ENCODE data around the gene PPP2R2B.

DNA sequence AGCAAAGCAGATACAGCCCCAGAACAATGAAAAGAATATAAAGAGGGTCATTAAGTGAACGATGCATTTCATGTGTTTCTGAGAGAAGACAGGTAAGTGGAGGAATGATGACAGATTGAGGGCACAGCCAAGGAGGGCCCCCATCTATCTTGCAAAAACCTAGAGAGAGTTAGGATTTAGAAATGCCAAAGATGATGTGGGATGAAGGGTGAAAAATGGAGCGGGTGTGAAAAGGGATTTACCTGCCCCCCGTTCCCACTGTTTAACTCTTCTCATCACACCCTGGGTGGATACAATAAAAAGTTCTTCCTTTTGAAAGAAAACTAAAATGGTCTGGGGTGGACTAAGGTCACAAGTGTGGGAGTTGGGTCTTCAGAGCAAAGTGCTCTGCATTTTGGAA, 18.5 kb upstream of the PPP2R2B start:
- TF ChIP-seq GRHL2 (CRISPR knock-in tag; IDR thresholded peaks at IDR 0.05; ENCODE audit: insufficient replicate concordance, severe bottlenecking) (no peak), CREM (CRISPR knock-in tag; IDR thresholded peaks at IDR 0.05) (no peak), FOXJ3 (CRISPR knock-in tag; IDR thresholded peaks at IDR 0.05; ENCODE audit: borderline replicate concordance) (no peak)
- TF ChIP-seq, protein P1, sequence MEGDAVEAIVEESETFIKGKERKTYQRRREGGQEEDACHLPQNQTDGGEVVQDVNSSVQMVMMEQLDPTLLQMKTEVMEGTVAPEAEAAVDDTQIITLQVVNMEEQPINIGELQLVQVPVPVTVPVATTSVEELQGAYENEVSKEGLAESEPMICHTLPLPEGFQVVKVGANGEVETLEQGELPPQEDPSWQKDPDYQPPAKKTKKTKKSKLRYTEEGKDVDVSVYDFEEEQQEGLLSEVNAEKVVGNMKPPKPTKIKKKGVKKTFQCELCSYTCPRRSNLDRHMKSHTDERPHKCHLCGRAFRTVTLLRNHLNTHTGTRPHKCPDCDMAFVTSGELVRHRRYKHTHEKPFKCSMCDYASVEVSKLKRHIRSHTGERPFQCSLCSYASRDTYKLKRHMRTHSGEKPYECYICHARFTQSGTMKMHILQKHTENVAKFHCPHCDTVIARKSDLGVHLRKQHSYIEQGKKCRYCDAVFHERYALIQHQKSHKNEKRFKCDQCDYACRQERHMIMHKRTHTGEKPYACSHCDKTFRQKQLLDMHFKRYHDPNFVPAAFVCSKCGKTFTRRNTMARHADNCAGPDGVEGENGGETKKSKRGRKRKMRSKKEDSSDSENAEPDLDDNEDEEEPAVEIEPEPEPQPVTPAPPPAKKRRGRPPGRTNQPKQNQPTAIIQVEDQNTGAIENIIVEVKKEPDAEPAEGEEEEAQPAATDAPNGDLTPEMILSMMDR (IDR thresholded peaks at IDR 0.05): no peak
- TF ChIP-seq, protein P2, sequence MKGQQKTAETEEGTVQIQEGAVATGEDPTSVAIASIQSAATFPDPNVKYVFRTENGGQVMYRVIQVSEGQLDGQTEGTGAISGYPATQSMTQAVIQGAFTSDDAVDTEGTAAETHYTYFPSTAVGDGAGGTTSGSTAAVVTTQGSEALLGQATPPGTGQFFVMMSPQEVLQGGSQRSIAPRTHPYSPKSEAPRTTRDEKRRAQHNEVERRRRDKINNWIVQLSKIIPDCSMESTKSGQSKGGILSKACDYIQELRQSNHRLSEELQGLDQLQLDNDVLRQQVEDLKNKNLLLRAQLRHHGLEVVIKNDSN (CRISPR knock-in tag; IDR thresholded peaks at IDR 0.05): no peak
- TF ChIP-seq, protein P3, sequence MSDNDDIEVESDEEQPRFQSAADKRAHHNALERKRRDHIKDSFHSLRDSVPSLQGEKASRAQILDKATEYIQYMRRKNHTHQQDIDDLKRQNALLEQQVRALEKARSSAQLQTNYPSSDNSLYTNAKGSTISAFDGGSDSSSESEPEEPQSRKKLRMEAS (CRISPR knock-in tag; IDR thresholded peaks at IDR 0.05): no peak
- TF ChIP-seq, protein P4, sequence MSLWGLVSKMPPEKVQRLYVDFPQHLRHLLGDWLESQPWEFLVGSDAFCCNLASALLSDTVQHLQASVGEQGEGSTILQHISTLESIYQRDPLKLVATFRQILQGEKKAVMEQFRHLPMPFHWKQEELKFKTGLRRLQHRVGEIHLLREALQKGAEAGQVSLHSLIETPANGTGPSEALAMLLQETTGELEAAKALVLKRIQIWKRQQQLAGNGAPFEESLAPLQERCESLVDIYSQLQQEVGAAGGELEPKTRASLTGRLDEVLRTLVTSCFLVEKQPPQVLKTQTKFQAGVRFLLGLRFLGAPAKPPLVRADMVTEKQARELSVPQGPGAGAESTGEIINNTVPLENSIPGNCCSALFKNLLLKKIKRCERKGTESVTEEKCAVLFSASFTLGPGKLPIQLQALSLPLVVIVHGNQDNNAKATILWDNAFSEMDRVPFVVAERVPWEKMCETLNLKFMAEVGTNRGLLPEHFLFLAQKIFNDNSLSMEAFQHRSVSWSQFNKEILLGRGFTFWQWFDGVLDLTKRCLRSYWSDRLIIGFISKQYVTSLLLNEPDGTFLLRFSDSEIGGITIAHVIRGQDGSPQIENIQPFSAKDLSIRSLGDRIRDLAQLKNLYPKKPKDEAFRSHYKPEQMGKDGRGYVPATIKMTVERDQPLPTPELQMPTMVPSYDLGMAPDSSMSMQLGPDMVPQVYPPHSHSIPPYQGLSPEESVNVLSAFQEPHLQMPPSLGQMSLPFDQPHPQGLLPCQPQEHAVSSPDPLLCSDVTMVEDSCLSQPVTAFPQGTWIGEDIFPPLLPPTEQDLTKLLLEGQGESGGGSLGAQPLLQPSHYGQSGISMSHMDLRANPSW (CRISPR knock-in tag; conservative IDR thresholded peaks at IDR 0.05; ENCODE audit: low read depth): no peak
- TF ChIP-seq, protein P5, sequence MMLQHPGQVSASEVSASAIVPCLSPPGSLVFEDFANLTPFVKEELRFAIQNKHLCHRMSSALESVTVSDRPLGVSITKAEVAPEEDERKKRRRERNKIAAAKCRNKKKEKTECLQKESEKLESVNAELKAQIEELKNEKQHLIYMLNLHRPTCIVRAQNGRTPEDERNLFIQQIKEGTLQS (CRISPR knock-in tag; conservative IDR thresholded peaks at IDR 0.05): no peak
